HG03196 (cell line): ENCODE data around the gene FHIP1B.
A peak's percentile ranks its signal among the peaks of the same experiment; 100 is the strongest.

ENCODE experiments used
- ATAC-seq: cut with Tn5 transposase; IDR thresholded peaks from one replicate; pipeline ENCODE4 v1.9.1; 2021; ENCODE audit not compliant: unreplicated experiment

FHIP1B gene

DNA sequence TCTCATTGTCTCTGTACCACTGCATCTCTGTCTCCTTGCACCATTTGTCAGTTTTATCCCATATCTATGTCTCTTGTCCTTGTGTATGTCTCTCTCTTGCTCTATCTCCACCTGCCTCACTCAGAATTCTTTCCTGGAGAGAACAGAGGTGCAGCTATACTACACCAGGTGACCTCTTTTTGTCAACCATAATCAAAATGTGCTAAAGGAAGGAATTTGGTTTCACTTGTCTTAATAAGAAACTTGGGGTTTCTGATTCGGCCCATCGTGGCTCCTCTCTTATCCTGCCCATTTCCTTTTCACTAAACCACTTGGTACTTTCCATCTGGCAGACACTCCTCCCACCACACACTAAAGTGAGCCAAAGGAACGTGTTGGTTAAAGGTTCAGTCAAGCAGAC, 31.1 kb downstream of the FHIP1B start:
- peak; percentile 75 for ATAC-seq

DNA sequence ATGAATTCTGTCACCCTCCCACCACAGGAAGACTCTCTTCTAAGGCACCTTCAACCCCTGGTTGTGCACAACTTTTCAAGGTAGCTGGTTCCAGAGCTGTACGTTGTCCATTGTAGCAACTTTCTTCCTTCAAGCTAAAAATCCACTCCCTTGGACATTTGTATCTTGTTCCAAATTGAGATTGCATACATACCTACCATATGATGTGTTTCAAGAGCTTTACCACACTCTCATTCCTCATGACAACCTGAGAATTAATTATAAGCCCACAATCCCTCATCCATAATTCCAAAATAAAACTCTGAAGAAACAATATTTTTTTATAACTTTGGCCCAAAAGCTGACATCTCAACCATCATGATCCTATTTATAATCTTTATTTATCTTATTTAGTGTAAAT, 32.4 kb downstream of the FHIP1B start:
- no peak for ATAC-seq

DNA sequence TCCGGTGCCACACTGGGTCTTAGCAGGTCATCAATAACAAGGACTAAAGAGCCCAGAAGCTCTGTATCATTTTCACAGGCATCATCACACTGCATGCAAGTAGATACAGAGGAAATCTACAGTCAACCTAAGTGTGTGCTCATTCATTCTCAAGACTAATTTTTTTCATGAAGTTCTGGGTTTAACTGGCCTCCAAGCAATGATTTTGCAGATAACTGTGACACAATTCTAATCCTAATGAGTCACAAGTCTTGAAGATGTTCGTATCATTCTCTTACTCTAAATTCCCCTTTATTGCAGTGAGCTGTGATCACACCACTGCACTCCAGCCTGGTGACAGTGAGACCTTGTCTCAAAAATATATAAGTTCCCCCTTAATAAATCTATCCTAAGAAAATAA, 33.0 kb downstream of the FHIP1B start:
- no peak for ATAC-seq

DNA sequence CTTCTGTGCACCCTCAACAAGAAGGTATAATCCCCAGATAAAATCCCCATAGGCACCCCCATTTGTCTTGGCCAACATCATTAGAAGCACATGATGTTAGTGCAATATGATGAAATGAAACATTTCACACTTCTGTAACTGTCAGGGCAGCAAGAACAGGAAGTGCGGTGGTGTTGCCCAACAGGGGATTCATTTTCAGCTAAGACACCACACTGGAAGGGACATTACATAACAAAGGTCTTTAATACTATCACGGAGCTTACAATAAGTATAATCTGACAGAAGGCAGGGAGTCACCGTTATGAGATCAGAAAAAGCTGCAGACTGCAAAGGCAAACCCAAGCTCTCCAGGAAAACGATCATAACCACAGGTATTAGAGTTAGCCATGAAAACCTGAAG, 33.5 kb downstream of the FHIP1B start:
- ATAC-seq: no peak

DNA sequence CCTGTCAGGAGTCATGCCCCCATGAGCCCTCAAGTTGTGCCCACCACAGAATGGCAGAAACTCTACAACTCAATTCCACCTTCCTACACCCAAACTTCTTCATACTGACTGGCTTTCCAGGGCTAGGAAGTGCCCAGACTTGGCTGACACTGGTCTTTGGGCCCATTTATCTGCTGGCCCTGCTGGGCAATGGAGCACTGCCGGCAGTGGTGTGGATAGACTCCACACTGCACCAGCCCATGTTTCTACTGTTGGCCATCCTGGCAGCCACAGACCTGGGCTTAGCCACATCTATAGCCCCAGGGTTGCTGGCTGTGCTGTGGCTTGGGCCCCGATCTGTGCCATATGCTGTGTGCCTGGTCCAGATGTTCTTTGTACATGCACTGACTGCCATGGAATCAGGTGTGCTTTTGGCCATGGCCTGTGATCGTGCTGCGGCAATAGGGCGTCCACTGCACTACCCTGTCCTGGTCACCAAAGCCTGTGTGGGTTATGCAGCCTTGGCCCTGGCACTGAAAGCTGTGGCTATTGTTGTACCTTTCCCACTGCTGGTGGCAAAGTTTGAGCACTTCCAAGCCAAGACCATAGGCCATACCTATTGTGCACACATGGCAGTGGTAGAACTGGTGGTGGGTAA, 35.1 kb downstream of the FHIP1B start, which contains the start of gene OR52W1:
Gene OR52W1, plus strand, starts transcription at position 51 of the 637 bp plus-strand sequence. Its CDS starts 0 bp downstream, at position 51.
- no peak for ATAC-seq

DNA sequence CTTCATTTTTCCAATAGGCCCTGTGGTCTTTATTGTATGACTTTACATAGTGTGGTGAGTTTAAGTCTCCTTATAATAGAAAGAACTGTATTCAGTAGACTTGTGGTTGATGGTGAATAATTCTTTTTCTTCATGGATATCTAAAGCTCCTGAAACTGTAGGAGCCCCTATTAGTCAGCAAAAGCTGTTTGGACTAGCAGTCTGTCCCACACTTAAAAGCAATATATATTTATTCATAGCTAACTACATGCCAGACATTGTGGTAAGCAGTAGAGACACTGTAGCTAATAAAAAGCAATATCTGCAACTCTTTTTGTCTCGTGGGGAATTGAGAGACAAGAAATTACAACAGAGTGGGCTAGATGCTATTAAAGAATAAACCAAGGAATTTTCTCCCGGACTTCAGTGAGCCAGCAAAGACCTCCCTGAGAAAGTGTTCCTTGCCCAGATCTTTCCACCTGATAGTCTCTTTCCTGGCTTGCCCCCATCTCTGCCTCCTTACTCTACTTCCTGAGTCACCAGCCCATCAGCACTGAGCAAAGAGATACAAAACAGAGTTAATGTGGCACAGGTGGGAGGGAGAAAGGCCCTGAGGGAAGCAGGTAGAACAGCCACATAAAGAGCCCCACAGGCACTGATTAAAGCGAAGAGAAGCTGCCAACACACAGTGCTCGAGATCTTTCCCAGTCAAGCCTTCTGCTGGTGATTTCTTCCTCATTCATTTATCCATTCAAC, 36.8 kb downstream of the FHIP1B start:
- ATAC-seq: no peak

DNA sequence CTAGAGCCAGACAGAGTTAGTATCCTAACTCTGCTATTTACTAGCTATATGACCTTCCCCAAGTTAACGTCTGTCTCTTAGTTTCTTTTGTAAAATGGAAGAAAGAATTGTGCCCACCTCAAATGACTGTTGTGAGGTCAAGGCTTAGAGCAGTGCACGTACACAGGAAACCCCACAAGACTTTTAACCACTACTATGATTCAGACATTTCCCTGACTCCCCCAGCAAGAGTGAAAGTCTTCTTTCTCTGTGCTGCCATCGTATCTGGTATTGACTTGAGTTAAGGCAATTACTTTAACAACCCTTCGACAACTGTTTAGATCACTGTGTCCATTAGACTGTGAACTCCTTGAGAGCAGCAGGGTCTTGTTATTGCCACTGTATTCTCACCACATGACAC, 38.0 kb downstream of the FHIP1B start:
- ATAC-seq: no peak

DNA sequence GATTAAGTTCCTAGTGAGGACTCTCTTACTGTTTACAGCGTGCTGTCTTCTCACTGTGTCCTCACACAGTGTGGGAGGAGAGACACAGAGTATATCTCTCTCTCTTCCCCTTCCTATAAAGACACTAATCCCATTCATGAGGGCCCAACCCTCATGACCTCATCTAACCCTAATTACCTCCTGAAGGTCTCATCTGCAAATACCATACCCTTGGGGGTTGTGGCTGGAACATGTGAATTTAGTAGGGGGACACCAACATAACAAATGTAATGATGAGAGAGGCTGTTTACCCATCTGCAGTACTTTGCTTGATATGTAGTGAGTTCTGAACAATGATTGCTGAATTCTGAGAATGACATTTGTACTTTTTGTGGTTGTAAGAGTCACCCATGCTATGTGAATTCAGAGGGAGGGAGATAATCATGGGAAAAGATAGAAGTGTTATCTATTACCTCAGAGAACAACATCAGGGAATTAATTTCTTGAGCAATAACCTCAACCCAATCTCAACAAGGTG, 40.3 kb downstream of the FHIP1B start:
- no peak for ATAC-seq

DNA sequence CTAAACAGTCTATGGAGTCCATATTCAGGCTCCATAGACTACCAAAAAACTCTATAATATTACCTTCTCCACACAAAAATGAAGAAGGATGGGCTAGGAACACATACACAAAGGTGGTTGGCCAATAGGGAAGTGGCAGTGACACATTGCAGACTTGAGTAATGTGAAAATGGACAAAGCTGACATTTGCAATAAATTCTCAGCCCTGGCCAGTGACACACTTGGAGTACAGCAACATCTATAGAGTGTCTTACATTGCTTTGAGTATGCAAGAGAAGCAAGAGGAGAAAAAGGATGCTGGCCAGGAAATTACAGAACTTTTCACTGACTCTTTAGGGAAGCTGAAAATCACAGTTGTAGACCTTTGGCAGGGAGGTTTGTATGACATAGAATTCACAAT, 42.7 kb downstream of the FHIP1B start:
- ATAC-seq: no peak

DNA sequence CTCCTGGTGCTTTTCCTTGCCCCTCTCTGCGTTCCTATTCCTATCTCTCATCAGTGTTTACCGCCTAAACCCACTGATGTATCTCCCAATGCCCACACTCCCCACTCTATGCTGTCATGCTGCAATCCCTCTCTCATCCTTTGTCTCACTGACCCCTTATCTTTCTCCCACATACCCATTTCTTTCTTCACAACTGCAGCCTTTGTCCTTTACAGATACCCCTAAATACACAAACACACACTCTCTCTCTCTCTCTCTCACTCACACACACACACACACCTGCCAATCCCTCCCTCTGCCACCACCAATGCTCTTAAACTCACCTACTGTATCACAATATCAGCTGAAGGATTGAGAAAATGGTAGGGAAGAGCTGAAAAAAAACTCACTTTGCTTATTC, 59.0 kb downstream of the FHIP1B start:
- ATAC-seq: no peak

DNA sequence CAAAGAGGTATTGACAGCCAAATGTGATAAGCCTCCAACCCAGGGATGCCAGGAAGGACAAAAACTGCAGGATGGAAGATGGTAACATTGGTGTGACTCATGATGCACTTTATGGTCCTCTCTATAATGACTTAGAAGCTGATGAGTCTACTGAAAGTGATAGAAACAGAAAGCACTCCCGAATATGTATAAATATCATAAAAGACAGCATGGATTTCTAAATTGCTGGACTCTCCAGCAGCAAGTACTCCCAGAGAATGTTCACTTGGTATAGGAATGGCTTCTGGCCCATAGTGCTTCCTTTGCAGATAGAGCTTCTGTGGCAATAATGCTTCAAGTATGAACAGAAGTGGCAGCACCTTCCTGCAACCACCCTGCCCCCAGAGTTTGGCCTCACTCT, 64.2 kb downstream of the FHIP1B start, which contains the start of gene OR52B2:
Gene OR52B2, minus strand, starts transcription at position 101 of the 400 bp plus-strand sequence. Its CDS starts 0 bp downstream, at position 101.
- no peak for ATAC-seq
